T-helper 9 cell (primary cell): ENCODE results near the gene LHX5.

Experiments used
- DNase-seq: peaks from one replicate; pipeline ENCODE4 v3.0.0-alpha.2; 2020

The LHX5 gene

DNA sequence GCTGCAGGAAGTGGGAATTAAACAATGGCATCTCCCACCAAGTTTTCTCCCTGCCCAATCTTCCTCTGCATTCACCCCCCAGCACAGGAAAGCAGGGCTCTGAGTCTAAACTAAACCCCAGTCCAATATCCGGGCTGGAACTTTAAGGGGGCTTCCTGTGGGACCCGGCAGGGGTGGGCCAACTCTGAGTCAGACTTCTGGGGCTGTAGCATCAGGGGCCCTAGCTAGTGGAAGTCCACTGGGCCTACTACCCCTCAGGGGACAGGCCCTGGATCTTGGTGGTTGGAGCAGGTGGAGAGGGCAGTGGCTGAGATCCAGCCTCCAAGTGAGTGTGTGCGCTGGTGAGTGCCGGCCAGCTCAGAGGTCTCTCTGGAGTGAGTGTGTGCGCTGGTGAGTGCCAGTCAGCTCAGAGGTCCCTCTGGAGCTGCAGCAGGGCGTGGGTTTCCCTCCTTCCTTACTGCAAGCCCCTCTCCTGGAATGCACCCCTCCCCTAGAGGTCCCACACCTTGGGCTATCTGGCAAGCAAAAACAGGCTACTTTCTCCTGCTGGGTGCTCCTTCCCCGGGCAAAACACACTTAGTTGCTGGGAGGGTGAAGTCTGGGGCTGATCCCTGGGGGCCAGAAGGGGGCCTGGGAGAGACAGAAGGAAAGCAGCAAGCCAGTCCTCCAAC is 5.6 kb upstream of the LHX5 start:
- no peak for DNase-seq

DNA sequence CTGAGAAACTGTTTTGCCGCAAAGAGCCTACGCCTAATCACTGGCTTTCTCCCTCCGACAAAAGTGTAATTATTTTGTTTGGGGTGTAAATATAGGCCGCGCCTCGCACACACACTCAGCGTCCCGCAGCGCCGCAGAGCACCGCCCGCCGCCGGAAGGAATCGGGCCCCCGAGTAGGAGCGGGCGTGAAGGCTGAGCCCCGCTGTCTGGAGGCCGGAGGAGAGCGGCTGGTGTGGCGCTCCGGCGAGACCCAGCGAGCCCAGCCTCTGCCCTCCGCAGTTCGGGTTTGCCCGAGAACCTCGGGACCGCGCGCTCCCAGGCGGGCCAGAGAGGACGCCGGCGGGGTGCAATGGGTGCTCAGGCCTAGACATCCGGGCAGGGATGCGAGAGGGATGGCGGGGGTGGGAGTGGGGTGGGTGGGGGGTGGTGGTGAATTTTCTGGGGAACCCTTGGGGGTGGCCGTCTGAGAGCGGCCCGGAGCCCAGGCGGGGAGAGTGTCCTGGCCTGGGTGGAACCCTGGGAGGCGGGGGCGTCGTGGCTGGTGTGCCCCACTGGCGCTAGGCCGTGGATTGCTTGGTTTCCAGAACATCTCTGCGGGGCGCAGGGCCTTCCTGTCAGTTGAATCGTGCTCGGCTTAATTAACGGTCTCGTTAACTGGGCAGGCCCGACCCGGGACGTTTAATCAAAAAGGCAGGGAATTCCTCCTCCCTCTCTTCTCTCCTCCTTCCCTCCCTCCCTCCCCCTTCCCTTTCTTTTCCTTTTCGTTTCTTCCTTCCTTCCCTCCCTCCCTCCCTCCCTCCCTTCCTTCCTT is 4.7 kb upstream of the LHX5 start:
- no peak for DNase-seq

DNA sequence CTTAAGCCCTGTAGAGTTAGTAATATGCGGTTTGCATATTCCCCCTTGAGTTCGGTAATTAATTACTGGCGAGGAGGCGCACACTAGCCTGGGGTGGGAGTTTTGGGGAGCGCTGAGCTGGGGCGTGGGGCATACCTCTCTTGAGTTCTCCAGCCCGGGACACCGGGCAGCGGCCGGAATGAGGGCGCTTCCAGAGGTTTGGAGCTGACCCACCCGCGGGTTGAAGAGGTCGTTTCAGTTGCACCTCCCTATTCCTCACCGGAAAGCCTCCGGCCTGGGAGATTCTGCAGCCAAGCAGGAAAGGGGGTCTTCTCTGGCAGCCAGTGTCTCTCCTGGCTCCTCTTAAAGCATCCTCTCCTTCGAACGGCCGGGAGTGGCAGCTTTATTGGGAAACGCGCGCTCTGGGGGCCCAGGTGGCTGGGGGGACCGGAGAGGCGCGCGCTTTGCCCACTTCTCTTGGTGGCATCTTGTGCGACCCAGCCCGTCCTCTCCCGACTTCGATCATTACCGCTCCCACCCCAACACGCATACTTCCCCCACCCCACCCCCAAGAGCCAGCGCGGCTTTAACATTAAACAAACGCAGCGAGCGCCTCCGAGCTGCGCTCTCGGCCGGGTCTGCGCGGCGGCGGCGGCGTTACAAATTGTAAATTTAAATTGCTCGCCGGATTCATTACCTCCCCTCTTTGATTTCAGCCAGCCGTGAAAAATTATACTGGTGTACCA is 3.9 kb upstream of the LHX5 start:
- DNase-seq = no peak

DNA sequence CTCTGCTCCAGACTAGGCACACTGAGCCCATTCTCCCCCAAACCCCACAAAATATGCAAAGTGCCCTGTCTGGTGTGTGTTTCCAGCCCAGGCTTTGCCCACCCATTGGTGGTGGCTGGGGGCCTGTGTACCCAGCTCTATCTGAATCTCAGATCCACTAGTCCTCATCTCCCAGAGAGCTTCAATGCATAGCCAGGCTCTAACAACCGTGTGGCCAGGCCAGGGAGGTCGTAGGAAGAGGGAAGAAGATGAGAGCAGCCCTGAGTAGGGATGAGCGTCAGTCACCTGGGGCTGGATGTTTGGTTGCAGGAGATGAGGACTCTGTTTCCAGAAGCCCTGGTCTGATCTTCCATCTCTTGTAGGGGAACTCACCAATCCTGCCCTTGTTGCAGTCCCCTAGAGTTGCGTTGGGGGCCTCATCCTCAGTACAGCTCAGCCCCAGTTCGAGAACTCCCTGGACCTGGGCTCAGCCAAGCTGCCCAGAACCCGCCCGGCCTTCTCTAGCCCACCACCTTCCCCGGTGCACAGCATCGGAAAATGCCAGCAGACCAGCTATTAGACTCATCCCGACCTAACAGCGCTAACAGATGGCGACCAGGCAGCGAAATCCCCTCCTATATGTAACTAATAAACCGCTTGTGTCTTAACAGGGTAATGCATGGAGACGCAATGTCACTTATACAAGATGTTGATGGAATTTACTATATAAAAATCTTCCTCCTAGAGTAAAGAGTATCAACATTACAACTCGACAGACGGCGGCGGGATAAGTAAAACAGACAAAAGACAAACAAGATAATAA is 3.2 kb upstream of the LHX5 start:
- DNase-seq = no peak

DNA sequence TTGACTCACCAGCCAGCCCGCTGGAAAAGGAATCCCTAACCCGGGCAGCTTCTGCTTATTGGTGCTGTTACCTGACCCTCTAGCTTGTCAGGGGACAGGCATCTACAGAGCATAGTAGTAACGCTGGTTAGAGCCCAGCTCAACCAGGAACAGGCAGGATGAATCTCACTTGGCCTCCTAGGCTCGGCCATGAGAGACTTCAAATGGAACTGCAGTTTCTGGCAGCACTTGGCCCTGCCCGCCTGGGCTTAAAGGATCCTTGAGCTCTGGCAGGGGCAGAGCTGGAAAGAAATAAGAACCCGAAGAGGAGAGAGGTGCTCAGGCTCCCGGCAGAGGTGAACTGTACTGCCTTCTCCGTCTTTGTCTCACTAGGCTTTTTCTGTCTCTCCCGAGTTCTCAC is 2.3 kb upstream of the LHX5 start:
- no peak for DNase-seq

DNA sequence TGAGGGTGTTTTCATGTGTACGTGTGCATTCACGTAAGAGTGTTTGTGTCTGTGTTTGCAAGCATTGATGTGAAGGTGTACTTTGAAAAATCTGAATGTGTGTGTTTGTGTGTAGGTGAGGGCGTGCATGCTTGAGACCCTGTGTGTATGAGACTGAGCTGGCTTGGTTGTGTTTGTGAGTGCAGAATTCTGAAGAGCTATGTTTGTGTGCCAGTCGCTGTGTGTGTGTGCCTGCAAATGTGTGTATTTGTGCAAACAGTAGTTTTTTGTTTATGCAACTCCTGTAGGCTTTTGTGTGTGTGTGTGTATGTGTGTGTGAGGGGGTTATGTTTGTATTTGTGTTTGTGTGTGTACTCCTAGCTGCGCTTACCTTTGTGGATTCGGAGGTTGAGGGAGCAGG is 1.7 kb upstream of the LHX5 start:
- no peak for DNase-seq

DNA sequence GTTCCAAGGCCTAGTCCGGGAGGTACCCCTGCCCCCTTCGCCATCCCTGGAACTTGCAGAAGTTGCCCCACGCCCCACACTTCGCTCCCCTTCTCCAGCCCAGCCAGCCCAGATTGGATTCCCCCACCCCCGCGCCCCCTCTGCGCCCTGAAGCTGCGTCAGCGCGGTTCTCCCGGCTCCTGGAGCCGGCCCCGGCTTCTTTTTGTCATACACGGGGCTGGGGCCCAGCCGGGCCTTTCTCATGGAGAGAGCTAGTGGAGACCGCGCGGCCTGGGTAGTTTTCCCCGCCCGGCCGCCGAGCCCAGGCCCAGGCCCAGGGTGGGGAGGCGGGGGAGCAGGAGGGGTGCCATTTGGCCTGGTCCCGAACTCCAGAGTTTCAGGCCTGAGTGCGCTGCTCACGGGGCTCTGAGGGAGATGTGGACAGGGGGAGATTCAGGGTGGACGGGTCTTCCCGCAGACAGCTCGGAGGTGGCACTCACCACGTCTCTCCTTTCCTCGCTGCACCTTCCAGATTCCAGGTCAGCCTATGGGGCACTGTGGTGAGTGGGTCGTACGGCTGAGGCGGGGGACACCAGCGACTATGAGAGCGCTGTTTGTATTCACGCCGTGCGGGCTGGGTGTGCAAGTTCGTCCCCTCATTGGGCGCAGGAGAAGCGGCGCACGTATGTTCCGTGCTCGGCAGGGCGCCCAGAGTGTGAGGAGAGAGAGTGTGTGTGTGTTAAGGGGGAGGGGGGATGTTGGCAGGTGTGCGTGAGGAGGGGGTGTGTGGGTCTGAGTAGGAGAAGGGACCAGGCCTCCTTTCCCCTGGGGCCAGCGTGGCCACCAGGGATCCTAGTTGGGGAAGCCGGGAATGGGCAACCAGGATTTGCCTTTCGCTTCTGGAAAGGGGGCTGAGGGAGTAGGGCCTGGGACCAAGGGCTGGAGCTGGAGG is 785 bp upstream of the LHX5 start:
- DNase-seq = no peak

DNA sequence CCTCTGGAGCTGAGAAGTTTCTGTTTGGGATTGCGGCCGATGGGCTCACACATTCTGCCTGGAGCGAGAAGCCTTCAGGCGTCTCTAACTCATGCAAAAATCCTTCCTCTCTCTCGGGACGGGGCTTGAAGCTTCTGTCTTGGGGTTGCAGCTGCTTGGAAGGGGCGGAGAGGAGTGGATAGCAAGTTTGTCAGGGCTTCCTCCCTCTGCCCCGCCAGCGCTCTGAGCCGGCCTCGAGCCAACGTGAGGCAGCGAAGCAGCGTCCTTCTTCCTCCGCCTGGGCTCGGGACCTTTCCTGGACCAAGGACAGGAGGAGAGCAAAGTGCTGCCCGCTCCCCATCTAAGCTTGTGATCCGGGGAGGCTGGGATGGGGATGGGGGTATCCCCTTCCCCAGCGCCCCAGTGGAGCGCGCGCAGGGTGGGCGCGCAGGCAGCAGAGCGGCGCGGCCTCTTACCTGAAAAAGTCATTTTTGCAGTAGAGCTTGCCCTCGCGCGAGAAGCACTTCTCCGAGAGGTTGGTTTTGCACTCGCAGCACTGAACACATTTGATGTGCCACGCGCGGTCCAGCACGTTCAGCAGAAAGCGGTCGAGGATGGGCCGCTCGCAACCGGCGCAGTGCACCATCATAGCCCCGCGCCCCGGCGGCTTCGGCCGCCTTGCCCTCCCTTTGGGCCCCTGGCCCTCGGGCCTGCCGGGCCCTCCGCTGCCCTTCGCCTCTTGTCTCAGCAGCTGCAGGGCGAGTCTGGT is 626 bp downstream of the LHX5 start:
- no peak for DNase-seq

DNA sequence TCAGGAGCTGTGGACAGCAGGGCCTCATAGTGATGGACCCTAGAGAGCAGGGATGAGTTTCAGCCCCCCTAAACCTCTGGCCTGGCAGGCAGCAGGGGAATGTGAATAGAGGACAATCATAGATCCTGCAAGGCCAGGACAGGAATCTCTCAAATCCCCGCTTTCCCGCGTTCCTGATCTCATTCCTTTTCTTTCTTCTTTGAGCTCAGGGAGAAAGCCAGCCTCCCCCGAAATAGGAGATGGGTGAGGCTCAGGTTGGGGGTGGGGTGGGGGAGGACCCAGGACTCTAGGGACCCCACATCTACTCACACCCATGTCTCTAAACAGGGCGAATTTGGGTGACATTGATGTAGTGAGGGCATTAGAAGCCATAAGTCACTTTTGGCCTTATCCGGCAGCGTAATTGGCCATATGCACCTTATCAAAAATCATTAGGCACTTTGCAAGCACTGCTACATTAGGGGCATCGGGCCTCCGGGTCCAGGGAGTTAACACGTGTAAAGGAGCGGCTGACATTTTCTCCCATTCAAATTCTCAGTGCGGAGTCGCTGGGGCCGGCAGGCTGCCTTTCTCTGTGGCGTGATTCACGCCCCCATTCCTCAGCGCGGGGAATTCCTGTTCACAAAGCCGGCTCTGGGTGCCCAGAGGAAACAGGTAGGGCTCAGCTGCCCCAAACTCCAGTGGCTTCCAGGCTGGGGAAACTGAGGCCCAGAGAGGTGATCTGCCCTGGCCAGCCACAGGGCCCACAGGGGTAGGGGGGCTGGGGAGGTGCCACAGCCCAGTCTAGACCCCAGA is 1.5 kb downstream of the LHX5 start:
- DNase-seq = no peak

DNA sequence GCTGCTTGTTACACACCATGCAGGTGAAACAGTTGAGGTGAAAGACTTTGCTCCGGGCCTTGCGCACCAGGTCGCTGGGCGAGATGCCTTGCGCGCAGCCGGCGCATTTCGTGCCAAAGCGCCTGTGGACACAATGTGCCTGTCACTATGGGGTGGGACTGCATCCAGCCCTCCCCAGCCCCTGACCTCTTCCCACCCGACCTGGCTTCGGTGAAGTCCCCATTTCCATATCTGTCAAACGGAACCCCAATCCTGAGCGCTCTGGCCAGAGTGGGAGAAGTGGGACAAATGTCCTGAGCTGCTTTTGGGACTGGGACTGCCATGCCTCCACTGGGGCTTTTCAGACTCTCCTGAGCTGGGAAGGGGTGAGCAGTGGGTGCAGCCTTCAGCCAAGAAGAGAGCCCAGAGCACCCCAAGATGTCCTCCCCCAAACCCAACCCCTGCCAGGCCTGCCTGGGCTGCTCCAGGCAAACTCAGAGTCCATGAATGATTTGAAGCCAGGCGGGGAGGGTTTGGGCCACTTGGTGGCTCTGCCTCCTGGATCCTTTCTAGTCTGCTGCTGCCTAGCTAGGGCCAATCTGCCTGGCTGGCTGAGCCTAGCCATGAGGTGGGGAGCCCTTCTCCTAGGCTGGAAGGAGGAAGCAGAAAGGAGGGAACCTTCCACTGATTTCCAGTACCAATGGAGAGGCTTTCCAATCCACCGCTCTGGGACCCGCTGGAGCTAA is 2.3 kb downstream of the LHX5 start:
- no peak for DNase-seq

DNA sequence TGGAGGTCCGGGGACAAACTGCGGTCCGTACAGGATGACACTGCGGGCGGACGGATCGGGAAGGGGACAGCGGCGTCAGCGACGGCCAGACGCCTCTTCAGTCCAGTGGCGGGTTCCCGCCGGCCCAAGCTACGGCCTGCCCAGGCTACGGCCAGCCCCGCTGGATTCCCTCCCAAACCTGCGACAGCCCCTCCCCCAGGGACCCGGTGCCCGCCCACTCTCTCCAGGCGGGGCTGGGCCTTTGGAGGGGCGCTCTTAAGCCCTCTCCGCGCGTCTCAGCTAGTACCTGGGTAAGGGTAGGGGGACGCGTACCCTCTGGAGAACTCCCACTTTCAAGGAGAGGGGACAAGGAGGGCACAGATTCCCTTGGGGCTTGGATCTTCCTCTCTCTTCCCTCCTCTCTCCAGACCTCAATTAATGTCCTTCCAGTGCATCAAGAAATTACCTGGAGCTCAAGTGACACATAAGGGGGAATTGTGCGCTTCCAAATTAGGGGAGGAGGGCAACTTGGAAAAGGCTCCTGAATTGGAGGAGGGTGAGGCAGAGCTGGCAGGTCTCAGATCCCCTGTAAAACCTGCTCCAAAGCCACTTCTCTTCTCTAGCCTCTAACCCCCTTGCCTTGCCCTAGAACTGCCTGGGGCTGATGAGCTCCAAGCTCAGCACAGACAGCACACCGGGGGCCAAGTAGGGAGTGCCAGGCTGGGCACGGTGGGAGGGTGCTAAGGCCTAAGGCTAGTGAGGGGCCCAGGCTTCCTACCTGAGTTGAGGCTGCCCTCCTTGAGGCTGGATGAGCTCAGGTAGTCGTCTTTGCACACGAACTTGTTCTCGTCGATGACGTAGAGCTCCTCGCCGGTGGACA is 3.1 kb downstream of the LHX5 start:
- no peak for DNase-seq

DNA sequence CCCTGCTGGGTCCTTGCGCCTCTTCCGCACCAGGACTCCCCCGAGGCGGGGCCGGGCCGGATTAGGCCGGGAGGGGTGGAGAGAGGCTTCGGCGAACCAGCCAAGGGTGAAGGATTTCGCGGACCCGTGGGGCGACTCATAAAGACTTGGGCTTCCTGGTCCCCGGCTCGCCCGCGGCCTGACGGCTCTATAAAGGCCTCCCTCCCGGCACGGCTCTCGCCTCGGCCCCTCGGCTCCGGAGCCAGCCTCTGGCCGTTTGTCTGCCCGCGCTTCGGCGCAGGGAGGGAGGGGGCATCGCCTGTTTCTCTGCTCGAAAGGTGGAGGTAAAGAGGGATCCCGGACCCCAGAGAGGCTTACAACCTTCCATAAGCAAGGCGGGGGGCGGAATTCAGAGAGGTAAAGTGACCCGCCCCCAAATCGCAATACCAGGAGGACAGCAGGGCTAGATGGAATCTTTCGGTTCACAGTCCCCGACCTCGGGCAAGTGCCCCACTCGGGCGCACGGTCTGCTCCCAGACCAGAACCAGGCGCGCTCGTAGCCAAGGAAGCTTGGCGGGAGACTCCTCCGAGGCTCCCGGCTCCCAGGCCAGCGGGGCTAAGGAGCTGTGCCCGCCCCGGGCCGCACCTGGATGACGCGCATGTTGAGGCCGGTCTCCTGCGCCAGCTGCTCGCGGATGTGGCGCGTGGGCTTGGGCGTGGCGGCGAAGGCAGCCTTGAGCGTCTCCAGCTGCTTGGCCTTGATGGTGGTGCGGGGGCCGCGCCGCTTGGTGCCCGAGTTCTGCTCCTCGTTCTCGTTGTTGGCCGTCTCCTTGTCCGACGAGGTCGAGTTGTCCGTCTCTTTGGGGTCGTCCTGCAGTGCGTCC is 3.9 kb downstream of the LHX5 start:
- DNase-seq = no peak

DNA sequence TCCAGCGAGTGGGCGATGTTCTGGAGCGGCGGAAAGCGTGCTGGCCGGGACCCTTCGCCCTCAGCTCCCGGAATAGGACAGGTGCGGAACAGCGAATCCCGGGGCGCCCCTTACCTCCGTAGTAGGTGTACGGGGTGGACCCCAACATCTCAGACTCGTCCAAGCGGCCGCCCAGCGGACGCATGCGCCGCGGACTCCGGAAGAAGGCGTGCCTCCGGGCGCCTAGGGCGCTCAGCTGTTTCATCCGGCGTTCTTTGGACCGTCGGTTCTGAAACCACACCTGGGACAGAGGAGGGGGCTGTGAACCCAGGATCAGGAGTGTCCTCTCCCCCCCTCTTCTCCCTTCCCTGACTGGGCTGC is 4.5 kb downstream of the LHX5 start:
- DNase-seq = no peak

DNA sequence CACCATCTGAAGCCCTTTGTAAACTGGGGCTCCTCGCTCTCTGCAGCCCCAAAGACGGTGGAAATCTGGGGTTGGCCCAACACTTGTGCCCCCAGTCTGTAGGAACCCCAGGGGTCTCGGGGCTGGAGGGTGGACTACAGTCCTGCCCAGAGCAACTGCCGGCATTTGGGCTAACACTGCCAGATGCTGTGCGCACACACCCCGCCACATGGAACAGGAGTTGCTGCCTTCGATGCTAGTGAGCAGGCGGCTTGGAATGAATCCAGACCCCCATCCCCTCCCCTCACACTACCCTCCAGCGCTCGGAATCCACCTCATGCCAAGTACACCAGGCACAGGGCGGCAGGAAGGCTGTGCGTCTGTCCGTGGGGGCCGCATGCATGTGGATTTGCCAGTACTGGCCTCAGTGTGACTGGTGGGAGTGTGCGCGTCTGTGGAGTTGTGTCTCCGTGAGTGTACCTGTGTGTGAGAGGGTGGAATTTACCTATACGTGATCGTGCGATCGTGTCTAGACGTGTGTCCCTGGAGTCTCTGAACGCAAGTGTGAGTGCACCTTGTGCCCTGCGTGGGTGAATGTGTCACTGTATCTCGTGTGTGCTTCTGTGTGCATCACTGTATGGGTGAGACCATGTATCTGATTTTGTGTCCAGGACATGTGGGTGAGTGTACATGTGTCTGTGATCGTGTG is 5.1 kb downstream of the LHX5 start:
- DNase-seq = no peak

DNA sequence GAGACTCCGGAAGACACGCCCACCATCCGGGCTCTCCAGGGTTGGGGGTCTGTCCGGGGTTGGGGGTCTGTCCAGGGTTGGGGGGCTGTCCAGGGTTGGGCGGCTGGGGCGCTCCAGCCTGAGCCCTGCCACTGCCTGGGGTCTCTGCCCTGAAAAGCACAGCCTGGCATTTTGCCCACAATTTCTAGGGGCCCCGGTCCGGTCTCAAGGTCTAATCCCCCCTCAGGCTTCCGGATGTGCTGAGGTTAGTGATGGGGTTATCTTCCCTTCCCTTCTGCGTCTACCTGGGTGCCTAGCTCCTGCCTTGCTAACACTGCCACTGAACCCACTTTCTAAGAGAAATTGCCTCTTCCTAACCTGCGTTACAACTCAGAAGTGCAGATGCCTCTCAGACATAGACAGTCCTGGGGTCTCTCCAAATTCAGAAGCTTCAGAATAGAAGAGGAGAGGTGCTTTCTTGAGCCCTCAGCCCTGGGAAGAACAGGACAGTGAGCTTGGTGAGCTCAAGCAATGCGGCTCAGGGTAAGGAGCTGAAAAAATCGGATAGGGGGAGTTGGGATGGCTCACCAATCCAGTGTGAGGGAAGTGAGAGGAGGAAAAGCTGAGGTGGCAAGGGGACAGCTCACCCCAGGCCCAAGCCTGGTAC is 5.7 kb downstream of the LHX5 start:
- no peak for DNase-seq
